ENCODE data around the gene KRT78.
A peak's percentile ranks its signal among the peaks of the same experiment; 100 is the strongest.
"Not testable (repeated sequence)": the region's sequence is repeated elsewhere in the genome, so short reads cannot be mapped to it uniquely, and the experiment has no call there.

Gene KRT78

GRCh38 chr12:52890417-52890816 is 41.6 kb upstream of the KRT78 start:
- no peaks in the 10 kb centered on the region for H3K9me3 ChIP-seq (ENCODE audit: control insufficient read depth, insufficient read depth, low read length)
- H4K20me1 ChIP-seq (ENCODE audit: control insufficient read depth, insufficient read depth, low read depth, low read length), result no peaks in the 10 kb centered on the region
- no peaks in the 10 kb centered on the region for H3K79me2 ChIP-seq (ENCODE audit: control insufficient read depth, low read length)
- no peak overlapping the region for H3K4me3 ChIP-seq (ENCODE audit: low read length)
- no peaks in the 10 kb centered on the region for H3K9me2 ChIP-seq (replicated peaks; ENCODE audit: control insufficient read depth, low read length)
- H3K27ac ChIP-seq (ENCODE audit: low read depth, low read length), result no peak overlapping the region
- H3K27me3 ChIP-seq (ENCODE audit: control insufficient read depth, low read length), result peaks cover 3% of the 10 kb centered on the region; the same call in 1 of the 2 replicates
- H3K4me2 ChIP-seq (ENCODE audit: low read length), result no peak overlapping the region
- TF ChIP-seq EZH2phosphoT487 (IDR thresholded peaks at IDR 0.05; ENCODE audit: borderline replicate concordance, low read length), result no peak
- no peak for TF ChIP-seq CTCF (IDR thresholded peaks at IDR 0.05; ENCODE audit: low read depth, low read length, poor library complexity, severe bottlenecking)
- no peaks in the 10 kb centered on the region for H3F3A ChIP-seq (ENCODE audit: control insufficient read depth, insufficient read depth)
- no peaks in the 10 kb centered on the region for H3K36me3 ChIP-seq (ENCODE audit: control insufficient read depth, low read length)
- H3K4me1 ChIP-seq (ENCODE audit: control insufficient read depth, low read length), result no peaks in the 10 kb centered on the region

DNA sequence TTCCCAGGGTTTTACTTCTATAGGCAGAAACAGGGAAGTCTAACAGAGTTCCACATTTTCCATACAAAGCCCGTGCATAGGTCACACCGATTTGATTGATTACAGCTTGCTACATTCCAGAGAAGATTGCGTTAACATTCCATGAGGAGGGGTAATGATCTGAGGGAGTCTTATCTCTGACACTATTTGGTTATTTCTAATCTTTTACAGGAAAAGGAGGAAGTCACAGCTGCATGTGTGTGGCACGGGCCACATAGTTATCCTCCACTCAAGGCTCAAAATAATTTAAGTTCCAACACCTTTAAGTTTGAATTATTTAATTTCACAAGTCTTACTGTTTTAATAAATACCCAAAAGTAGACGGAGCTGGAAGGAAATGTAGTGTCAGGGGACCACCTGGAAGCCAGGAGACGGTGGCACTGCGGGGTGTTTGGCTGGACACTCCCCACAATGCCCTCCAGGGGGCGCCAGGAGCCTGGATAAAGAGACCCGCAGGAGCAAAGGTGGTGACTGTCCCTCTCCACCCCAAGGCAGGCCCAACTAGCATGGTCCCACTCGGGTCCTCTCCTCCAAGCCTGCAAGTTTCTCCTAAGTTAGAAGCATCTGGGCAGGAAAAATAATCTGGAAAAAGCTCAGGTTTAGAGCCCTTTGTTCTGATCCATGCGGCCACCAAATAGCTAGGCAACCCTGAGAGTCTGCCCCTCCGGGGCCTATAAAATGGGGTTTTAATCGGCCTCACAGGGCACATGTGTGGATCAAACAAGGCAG is 35.9 kb upstream of the KRT78 start:
- TF ChIP-seq EZH2phosphoT487 (IDR thresholded peaks at IDR 0.05; ENCODE audit: borderline replicate concordance, low read length), result no peak
- TF ChIP-seq CTCF (IDR thresholded peaks at IDR 0.05; ENCODE audit: low read depth, low read length, poor library complexity, severe bottlenecking), result peak; percentile 98
- Histone ChIP-seq H3K4me3 (ENCODE audit: low read length) (no peak overlapping the region), H3F3A (ENCODE audit: control insufficient read depth, insufficient read depth) (no peaks in the 10 kb centered on the region), H3K4me2 (ENCODE audit: low read length) (no peak overlapping the region), H3K4me1 (ENCODE audit: control insufficient read depth, low read length) (peaks cover 2% of the 10 kb centered on the region), H4K20me1 (ENCODE audit: control insufficient read depth, insufficient read depth, low read depth, low read length) (no peaks in the 10 kb centered on the region), H3K79me2 (ENCODE audit: control insufficient read depth, low read length) (no peaks in the 10 kb centered on the region), H3K9me3 (ENCODE audit: control insufficient read depth, insufficient read depth, low read length) (no peaks in the 10 kb centered on the region), H3K9me2 (replicated peaks; ENCODE audit: control insufficient read depth, low read length) (no peaks in the 10 kb centered on the region), H3K27me3 (ENCODE audit: control insufficient read depth, low read length) (peaks cover 3% of the 10 kb centered on the region; the same call in 1 of the 2 replicates), H3K27ac (ENCODE audit: low read depth, low read length) (no peak overlapping the region), H3K36me3 (ENCODE audit: control insufficient read depth, low read length) (no peaks in the 10 kb centered on the region)

GRCh38 chr12:52880499-52880898 is 31.7 kb upstream of the KRT78 start:
- not testable (repeated sequence) for H3K79me2 ChIP-seq (ENCODE audit: control insufficient read depth, low read length); H3F3A ChIP-seq (ENCODE audit: control insufficient read depth, insufficient read depth); H3K9me2 ChIP-seq (replicated peaks; ENCODE audit: control insufficient read depth, low read length); H3K4me3 ChIP-seq (ENCODE audit: low read length); H4K20me1 ChIP-seq (ENCODE audit: control insufficient read depth, insufficient read depth, low read depth, low read length); H3K27me3 ChIP-seq (ENCODE audit: control insufficient read depth, low read length); H3K27ac ChIP-seq (ENCODE audit: low read depth, low read length); H3K9me3 ChIP-seq (ENCODE audit: control insufficient read depth, insufficient read depth, low read length); H3K4me2 ChIP-seq (ENCODE audit: low read length); H3K36me3 ChIP-seq (ENCODE audit: control insufficient read depth, low read length)
- H3K4me1 ChIP-seq (ENCODE audit: control insufficient read depth, low read length), result peaks cover 20% of the 10 kb centered on the region
